Muscle layer of duodenum (tissue), 2 donors: ENCODE measurements around the gene SPDYE16.
"Not testable (repeated sequence)": the region's sequence is repeated elsewhere in the genome, so short reads cannot be mapped to it uniquely, and the experiment has no call there.

Experiments
- H3K27ac ChIP-seq: one replicate; pipeline ENCODE4 v1.7.0; 2013; ENCODE audit warnings: mild to moderate bottlenecking, low read length
- H3K27me3 ChIP-seq: one replicate; pipeline ENCODE4 v1.7.0; 2013; ENCODE audit warnings: low read depth, mild to moderate bottlenecking, control low read depth, low read length
- H3K36me3 ChIP-seq, 2 donors: one replicate each; pipeline ENCODE4 v1.7.0; 2013; ENCODE audit warnings: low read length in 2 of 2, control low read depth in 1 of 2, mild to moderate bottlenecking in 1 of 2; ENCODE audit not compliant: insufficient read depth in 2 of 2, control insufficient read depth in 1 of 2
- H3K4me1 ChIP-seq, 2 donors: one replicate each; pipeline ENCODE4 v1.7.0; 2013; ENCODE audit warnings: low read length in 2 of 2, mild to moderate bottlenecking in 2 of 2, control low read depth in 1 of 2, moderate library complexity in 1 of 2; ENCODE audit not compliant: insufficient read depth in 2 of 2, control insufficient read depth in 1 of 2
- H3K4me3 ChIP-seq, 2 donors: one replicate each; pipeline ENCODE4 v1.7.0; 2013; ENCODE audit warnings: low read length in 2 of 2, low read depth in 1 of 2, mild to moderate bottlenecking in 1 of 2
- H3K9me3 ChIP-seq, 2 donors: one replicate each; pipeline ENCODE4 v1.7.0; 2013; ENCODE audit warnings: low read length in 2 of 2, control low read depth in 1 of 2, mild to moderate bottlenecking in 1 of 2; ENCODE audit not compliant: control insufficient read depth in 1 of 2
- donor health status: healthy.

The SPDYE16 gene

DNA sequence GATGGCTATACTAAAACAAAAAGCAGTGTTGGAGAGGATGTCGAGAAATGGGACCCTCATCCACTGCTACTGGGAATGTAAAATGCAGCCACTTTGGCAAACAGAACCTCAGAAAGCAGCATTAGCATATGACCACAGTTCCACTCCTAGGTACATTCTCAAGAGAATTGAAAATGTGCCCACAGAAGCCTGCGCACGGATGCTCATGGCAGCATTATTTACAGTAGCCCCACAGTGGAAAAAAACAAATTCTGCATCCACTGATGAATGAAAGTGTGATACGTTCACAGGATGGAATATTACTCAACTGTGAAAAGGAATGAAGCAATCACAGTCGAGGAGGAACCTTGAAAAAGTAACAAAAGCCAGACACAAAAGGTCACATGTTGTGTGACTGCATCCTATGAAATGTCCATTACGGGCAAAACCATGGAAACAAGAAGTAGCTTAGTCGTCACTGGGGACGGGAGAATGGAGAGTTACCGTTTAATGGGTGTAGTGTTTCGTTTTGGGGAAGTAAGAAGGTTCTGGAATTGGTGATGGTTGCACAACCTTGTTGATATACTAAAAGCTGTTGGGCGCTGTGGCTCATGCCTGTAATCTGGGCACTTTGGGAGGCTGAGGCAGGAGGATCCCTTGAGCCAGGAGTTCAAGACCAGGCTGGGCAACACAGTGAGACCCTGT is 35.2 kb downstream of the SPDYE16 start:
- Histone ChIP-seq H3K27ac (no peak overlapping the region), H3K4me3 (no peak overlapping the region), H3K27me3 (no peaks in the 10 kb centered on the region), H3K4me1 (no peaks in the 10 kb centered on the region), H3K9me3 (no peaks in the 10 kb centered on the region), H3K36me3 (peaks cover 0 to 28% of the 10 kb centered on the region in 2 donors)

DNA sequence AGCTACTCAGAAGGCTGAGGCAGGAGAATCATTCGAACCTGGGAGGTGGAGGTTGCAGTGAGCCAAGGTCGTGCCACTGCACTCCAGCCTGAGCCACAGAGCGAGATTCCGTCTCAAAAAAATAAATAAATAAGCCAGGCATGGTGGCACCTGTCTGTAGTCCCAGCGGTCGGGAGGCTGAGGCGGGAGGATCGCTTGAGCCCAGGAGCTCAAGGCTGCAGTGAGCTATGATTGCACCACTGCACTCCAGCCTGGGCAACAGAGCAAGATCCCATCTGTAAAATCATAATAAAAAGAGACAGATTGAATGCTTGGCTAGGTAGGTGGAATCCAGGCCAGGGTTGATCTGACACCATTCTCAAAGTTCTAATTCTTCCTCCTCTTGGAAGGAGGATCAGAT is 36.5 kb downstream of the SPDYE16 start:
- H3K4me3 ChIP-seq, H3K27me3 ChIP-seq, H3K27ac ChIP-seq, H3K4me1 ChIP-seq, H3K9me3 ChIP-seq: not testable (repeated sequence)
- peaks cover 0 to 32% of the 10 kb centered on the region in 2 donors for H3K36me3 ChIP-seq

DNA sequence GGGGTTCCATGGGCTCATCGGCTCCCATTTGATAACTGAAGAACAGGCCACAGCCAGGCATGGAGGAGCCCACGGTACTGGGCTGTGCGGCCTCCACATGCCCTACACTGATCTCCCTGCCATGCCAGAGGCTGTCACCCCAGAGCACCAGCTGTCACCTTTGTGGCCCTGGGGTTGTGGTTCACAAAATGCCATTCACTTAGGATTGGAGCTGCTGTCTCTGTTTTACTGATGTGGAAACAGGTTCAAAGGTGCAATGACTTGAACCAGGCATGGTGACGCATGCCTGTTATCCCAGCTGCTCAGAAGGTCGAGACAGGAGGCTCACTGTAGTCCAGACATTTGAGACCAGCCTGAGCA is 37.0 kb downstream of the SPDYE16 start:
- peaks cover 0 to 33% of the 10 kb centered on the region in 2 donors for H3K36me3 ChIP-seq
- H3K27me3 ChIP-seq = no peaks in the 10 kb centered on the region
- H3K9me3 ChIP-seq = no peaks in the 10 kb centered on the region
- no peak overlapping the region for H3K4me3 ChIP-seq
- H3K4me1 ChIP-seq = no peaks in the 10 kb centered on the region
- no peak overlapping the region for H3K27ac ChIP-seq

DNA sequence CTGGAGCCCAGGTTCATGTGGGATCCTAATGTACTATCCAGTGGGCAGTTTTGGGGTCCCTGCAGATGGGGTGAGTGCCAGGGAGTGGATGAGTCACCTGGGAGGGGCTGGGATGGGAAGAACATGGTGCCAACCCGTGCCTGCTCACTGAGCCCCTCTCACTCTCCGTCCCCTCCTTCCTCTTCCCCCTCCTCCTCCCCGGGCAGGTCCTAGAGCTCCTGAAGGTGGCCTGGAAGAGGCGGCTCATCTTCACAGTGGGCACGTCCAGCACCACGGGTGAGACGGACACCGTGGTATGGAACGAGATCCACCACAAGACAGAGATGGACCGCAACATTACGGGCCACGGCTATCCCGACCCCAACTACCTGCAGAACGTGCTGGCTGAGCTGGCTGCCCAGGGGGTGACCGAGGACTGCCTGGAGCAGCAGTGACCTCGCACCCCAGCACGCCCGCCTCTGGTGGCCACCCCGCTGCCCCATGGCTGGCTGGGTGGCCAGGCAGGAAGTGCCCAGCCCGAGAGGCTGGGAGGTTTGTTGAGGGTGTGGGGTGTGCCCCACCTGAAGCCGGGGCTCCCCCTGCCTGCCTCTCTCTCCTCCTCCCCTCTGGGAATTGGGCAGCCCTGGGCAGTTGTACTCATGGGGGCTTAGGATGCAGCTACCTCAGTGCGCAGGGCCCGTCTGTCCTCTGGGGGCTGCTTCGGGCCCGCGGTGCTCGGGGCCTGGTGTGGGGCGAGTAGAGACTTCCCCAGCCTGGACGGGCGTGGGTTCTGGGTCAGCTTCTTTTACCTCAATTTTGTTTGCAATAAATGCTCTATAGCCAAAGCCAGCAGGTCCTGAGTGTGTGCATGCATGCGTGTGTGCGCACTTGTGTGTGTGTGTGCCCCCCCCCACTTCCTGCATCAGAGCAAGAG is 37.7 kb downstream of the SPDYE16 start:
- H3K27me3 ChIP-seq = no peaks in the 10 kb centered on the region
- no peak overlapping the region for H3K4me3 ChIP-seq
- no peaks in the 10 kb centered on the region for H3K4me1 ChIP-seq
- no peaks in the 10 kb centered on the region for H3K9me3 ChIP-seq
- H3K27ac ChIP-seq = no peak overlapping the region
- peaks cover 0 to 37% of the 10 kb centered on the region in 2 donors for H3K36me3 ChIP-seq

DNA sequence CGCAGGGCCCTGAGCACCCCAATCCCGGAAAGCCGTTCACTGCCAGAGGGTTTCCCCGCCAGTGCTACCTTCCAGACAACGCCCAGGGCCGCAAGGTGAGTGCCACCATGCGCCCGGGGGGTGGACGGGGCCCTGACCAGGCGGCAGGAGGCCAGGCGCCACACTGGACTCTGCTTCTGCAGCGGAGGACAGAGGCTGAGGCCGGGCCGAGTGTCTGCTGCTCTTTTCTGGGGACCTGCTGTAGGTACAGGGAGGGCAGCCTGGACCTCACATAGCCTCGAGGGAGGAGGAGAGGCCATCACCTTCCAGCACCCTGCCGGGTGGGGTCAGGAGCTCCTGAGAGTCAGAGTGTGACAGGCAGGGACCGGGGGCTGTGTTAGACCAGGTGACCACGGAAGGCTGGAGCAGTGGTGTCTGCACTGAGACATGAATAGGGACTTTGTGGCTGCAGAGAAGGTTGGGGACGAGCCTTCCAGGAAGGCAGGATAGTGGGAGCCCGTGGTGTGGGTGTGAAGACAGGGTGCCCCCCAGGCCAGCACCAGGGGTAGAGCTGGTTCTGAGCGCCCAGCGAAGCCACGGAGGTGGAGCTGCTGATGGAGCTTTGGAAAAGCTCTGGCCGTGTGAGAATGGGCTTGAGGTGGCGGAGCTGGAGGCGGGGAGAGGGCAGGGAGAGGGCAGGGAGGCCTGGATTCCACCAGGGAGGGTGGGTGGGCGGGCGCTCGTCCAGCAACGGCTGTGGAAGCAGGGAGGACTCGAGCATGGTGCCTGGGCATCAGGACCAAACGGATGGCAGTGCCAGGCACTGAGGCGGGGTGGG is 38.5 kb downstream of the SPDYE16 start:
- not testable (repeated sequence) for H3K27ac ChIP-seq, H3K27me3 ChIP-seq, H3K4me3 ChIP-seq, H3K9me3 ChIP-seq, H3K4me1 ChIP-seq
- peaks cover 0 to 37% of the 10 kb centered on the region in 2 donors for H3K36me3 ChIP-seq

DNA sequence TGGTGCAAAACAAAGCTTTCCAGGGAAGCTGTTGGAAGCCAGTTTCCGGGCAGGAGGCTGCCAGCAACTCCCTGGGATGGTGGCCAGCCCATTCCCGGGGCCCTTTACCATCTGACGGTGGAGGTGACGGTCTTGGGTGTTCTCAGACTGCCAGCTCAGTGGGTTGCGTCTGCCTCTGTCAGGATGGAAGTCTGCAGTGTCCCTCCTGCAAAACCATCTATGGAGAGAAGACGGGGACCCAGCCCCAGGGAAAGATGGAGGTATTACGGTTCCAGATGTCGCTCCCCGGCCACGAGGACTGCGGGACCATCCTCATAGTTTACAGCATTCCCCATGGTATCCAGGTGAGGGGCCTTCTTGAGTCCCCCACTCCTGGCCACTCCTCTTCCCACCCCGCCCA is 39.9 kb downstream of the SPDYE16 start:
- H3K9me3 ChIP-seq, H3K27me3 ChIP-seq, H3K4me3 ChIP-seq, H3K4me1 ChIP-seq, H3K27ac ChIP-seq: not testable (repeated sequence)
- H3K36me3 ChIP-seq = peaks cover 0 to 37% of the 10 kb centered on the region in 2 donors

DNA sequence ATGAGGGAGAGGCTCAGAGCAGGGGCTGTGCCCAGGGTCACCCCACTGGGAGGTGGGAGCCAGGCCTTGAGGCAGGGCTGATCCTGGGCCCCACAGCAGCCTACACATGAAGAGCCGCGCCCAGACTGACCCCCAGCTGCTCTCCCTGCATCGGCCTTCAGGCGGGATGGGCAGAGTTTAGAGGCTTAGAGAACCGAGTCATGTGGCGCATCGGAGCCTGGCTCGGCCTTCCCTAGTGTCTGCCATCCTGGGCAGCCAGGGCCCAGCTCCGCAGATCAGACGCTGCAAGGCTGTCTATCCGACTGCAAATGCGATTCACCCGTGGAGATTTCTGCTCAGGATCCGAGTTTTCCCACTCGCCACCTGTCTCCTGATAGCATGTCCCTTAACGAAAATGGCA is 40.3 kb downstream of the SPDYE16 start:
- H3K4me1 ChIP-seq, H3K4me3 ChIP-seq, H3K9me3 ChIP-seq, H3K27ac ChIP-seq, H3K27me3 ChIP-seq: not testable (repeated sequence)
- peaks cover 0 to 35% of the 10 kb centered on the region in 2 donors for H3K36me3 ChIP-seq

DNA sequence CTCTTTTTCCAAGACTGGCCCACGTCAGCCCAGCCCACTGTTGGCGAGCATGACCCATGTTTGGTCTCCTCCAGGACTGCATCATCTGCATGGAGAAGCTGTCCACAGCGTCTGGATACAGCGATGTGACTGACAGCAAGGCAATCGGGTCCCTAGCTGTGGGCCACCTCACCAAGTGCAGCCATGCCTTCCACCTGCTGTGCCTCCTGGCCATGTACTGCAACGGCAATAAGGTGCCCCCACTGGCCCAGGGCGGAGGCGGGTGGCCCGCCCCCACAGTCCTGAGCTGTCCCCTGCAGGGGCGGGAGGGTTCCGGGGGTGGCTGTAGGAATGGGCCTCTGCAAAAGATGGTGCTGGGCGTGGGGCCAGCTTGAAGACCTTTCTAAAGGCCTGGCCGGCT is 40.9 kb downstream of the SPDYE16 start:
- peaks cover 0 to 31% of the 10 kb centered on the region in 2 donors for H3K36me3 ChIP-seq

DNA sequence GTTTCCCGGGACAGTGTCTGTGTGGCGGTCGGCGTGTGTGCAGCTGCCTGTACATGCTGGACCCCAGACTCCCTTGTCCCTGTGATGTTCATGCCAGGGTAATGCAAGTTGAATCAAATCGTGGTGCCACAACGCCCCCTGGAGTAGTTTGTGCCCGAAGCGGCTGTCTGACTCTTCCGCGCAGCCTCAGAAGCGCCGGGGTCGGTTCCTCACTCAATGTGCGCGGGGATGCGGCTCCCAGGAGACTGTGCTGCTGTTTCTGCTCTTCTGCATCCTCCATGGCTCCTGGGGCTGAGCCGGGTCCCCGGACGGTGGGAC is 43.2 kb downstream of the SPDYE16 start:
- H3K9me3 ChIP-seq, H3K4me3 ChIP-seq, H3K4me1 ChIP-seq, H3K27me3 ChIP-seq, H3K27ac ChIP-seq: not testable (repeated sequence)
- peaks cover 0 to 13% of the 10 kb centered on the region in 2 donors for H3K36me3 ChIP-seq

More for the DNA sequence above, 40.9 kb downstream of the SPDYE16 start:
- not testable (repeated sequence) for H3K27me3 ChIP-seq, H3K9me3 ChIP-seq, H3K27ac ChIP-seq, H3K4me1 ChIP-seq, H3K4me3 ChIP-seq

DNA sequence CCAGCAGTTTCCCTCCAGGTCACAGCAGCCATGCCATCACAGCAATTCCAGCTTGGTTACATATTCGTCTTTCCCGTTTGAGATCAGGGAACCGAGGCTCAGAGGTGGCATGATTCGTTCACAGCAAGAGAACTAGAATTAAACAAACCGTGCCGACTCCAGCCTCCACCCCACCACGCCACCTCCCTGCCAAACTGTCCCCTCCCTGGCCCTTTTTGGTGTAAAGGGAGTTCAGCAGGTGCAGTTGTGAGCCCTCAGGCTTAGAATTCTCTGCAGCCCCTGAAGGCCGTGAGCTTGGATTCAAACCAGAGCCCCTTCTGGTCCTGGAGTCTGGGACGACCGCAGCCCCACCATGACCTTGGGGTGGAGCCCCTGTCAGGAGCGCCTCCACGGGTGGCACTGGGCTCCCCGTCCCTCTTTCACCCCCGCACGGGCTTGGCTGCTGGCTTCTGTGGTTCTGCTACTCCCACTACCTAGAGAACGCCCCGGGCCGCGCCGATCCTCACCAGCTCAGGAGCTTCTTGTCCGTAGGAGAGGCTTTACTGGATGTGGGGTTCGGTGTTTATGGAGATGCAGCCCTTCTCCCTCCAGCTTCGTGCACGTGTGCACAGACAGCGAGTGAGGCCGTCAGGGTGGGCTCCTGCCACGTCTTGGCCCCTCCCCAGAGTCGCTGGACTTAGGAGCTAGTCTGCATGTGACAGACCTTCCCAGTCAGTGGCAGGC is 43.7 kb downstream of the SPDYE16 start:
- not testable (repeated sequence) for H3K4me3 ChIP-seq, H3K9me3 ChIP-seq, H3K27me3 ChIP-seq, H3K27ac ChIP-seq, H3K4me1 ChIP-seq, H3K36me3 ChIP-seq
